ENCODE results near the gene CREB3L2.

Gene CREB3L2

DNA sequence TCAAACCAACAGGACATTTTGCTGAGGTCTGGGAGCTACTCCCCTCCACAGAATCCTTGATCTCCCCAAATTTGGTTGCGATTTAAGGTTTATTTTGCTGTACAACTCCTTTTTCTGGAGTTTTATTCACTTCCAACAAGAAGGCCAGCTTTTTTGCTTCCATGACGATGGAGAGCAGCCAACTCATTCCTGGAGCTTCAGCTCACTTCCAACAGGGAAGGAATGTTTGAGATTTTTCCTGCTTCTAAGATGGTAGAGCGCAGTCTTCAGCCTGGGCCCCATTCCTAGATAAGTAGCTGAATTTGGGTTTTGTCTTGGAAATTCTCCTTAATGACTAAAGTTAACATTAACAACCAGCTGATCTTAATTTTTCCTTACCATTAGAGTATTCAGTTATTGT is 30.9 kb upstream of the CREB3L2 start:
- no peak for DNase-seq (ENCODE audit: low read depth)
- TF ChIP-seq, protein P1, sequence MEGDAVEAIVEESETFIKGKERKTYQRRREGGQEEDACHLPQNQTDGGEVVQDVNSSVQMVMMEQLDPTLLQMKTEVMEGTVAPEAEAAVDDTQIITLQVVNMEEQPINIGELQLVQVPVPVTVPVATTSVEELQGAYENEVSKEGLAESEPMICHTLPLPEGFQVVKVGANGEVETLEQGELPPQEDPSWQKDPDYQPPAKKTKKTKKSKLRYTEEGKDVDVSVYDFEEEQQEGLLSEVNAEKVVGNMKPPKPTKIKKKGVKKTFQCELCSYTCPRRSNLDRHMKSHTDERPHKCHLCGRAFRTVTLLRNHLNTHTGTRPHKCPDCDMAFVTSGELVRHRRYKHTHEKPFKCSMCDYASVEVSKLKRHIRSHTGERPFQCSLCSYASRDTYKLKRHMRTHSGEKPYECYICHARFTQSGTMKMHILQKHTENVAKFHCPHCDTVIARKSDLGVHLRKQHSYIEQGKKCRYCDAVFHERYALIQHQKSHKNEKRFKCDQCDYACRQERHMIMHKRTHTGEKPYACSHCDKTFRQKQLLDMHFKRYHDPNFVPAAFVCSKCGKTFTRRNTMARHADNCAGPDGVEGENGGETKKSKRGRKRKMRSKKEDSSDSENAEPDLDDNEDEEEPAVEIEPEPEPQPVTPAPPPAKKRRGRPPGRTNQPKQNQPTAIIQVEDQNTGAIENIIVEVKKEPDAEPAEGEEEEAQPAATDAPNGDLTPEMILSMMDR (IDR thresholded peaks at IDR 0.05; ENCODE audit: low read depth, low read length, missing control alignments), result no peak
- no peak overlapping the region for H3K4me3 ChIP-seq (ENCODE audit: low read depth, low read length)

DNA sequence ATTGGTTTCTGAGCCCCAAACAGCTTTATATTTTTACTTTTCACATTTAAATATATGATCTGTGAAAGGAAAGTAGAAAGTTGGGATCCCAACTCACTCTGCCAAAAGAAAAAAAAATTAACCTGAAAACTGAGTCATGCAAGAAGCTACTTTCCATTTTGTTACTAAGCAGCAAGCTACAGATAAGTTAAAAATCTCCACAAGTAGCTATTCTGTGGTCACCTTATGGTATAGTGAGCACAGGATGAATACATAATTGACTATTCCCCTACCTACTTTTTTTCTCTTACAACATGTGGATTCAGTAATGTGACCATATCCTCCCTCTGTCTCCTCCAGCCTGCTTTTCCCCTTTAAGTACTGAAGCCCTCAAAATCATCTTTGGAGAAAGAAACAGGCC is 30.3 kb upstream of the CREB3L2 start:
- no peak for DNase-seq (ENCODE audit: low read depth)
- H3K4me3 ChIP-seq (ENCODE audit: low read depth, low read length), result no peak overlapping the region
- TF ChIP-seq, protein P1 (IDR thresholded peaks at IDR 0.05; ENCODE audit: low read depth, low read length, missing control alignments), result no peak

DNA sequence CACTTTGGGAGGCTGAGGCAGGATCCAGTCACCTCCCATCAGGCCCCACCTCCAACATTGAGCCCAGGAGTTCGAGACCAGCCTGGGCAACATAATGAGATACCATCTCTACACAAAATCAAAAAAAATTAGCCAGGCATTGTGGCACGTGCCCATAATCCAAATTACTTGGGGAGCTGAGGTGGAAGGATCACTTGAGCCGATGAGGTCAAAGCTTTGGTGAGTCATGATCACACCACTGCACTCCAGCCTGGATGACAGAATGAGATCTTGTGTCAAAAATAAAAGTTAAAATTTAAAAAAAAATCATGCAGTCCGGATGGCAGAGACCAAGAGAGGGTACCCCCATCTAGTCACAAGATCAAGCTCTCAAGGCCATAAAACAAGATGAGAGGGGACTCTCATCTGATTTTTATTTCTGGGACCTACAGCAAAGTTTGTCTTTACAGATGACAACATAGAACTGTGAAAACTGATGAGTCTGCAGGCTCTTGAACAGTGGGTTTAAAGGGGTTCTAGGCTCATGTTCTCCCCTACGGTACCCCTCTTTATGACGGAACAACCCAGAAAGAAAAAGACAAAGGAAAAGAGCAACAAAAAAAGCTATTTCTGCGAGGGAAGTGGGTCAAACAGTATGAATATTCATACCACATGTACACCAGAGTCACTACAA is 28.9 kb upstream of the CREB3L2 start:
- H3K4me3 ChIP-seq (ENCODE audit: low read depth, low read length), result no peak overlapping the region
- DNase-seq (ENCODE audit: low read depth), result no peak
- TF ChIP-seq, protein P1 (IDR thresholded peaks at IDR 0.05; ENCODE audit: low read depth, low read length, missing control alignments), result no peak

DNA sequence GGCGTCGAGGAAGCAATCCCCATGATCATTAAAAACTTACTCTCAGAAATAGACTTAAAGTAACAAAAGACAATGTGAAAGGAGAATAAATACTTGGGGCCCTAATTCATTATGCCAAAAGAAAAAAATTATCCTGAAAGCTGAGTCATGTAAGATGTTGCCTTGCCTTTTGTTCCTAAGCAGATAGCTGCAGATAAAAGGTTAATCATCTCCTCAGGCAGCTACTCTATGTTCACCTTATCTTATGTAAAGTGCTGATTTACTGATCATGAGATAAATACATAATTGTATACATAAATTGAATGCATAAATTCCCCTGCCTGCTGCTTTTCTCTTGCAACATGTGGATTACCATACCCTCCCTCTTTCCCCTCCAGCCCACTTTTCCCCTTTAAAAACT is 28.1 kb upstream of the CREB3L2 start:
- TF ChIP-seq, protein P1 (IDR thresholded peaks at IDR 0.05; ENCODE audit: low read depth, low read length, missing control alignments), result no peak
- no peak overlapping the region for H3K4me3 ChIP-seq (ENCODE audit: low read depth, low read length)
- DNase-seq (ENCODE audit: low read depth), result no peak

DNA sequence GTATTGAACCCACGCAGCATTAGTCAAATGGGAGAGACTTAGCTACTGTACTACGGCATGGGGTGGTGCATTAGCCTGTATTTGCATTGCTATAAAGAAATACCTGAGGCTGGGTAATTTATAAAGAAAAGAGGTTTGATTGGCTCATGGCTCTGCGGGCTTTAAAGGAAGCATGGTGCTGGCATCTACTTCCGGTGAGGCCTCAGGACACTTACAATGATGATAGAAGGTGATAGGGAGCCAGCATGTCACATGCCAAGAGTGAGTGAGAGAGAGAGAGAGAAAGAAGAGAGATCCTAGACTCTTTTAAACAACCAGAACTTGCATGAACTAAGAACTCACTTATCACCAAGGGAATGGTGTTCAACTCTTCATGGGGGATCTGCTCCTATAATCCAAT is 27.2 kb upstream of the CREB3L2 start:
- TF ChIP-seq, protein P1 (IDR thresholded peaks at IDR 0.05; ENCODE audit: low read depth, low read length, missing control alignments), result no peak
- H3K4me3 ChIP-seq (ENCODE audit: low read depth, low read length), result no peak overlapping the region
- no peak for DNase-seq (ENCODE audit: low read depth)

DNA sequence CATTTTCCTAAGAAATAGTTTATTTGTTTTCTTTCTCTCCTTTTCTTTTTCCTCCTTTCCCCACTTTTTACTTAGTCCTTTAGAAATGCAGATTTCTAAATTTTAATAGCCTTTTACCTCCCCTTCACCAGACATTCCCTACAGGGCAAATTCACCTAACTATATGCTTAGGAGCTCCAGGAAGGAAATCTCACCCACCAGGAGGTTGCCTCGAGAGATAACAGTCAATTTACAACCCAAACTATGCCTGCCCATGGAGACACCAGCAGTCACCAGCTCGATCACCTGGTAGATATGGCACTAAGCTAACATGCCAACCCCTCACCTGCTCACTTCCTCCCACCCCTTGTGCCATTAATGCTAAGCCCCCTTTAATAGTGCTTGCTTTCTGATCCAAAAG is 25.2 kb upstream of the CREB3L2 start:
- no peak for DNase-seq (ENCODE audit: low read depth)
- H3K4me3 ChIP-seq (ENCODE audit: low read depth, low read length), result no peak overlapping the region
- TF ChIP-seq, protein P1 (IDR thresholded peaks at IDR 0.05; ENCODE audit: low read depth, low read length, missing control alignments), result no peak

Measured in GM12864 (cell line).